Uterus (tissue), 2 donors: ENCODE data around the gene TBXAS1.

Source experiments
- CTCF ChIP-seq, 4 experiments: fragments of 200-600 bp in 2 of 4; fragments of 450-650 bp in 2 of 4; sonication (generic) in 2 of 4; IDR thresholded peaks; one replicate each; pipeline ENCODE4 v1.5.1; 2016 to 2019; ENCODE audit warnings: antibody characterized with exemption in 4 of 4, mild to moderate bottlenecking in 2 of 4, moderate library complexity in 1 of 4
- POLR2A ChIP-seq, 2 donors: fragments of 450-650 bp; IDR thresholded peaks; one replicate each; pipeline ENCODE4 v1.6.1; 2016; ENCODE audit warnings: antibody characterized with exemption in 2 of 2, mild to moderate bottlenecking in 1 of 2, moderate library complexity in 1 of 2

- TF ChIP-seq CTCF (IDR thresholded peaks at IDR 0.05): no peak
- no peak for TF ChIP-seq POLR2A (IDR thresholded peaks at IDR 0.05)
Observed at GRCh38 chr7:139884441-139884840, 55.4 kb downstream of the TBXAS1 start.
